ENCODE data around the gene USP13. TPM values are rescaled to one million over a fixed set of nuclear protein-coding genes. Genes with fewer than 3 reads are reported as not detected.

USP13 gene
- total and polyA plus RNA-seq, 2 of the 13 experiments (the other 11 are each of a cell fraction or from before 2014, with no cell fraction given) = 15.9 to 36.7 TPM

GRCh38 chr3:179739816-179740594 lies 87.2 kb downstream of the USP13 start (continued):
- TF ChIP-seq ZBTB39 (CRISPR knock-in tag; IDR thresholded peaks at IDR 0.05) = 0 out of 2 replicates have a peak, but pooled peaks have one; percentile 77
- no peak for TF ChIP-seq ISX (CRISPR knock-in tag; conservative IDR thresholded peaks at IDR 0.05)
- no peak for TF ChIP-seq CBFB (CRISPR knock-in tag; IDR thresholded peaks at IDR 0.05)
- TF ChIP-seq NAIF1 (CRISPR knock-in tag; IDR thresholded peaks at IDR 0.05; ENCODE audit: borderline replicate concordance) = no peak
- TF ChIP-seq ZNF652 (CRISPR knock-in tag; IDR thresholded peaks at IDR 0.05; ENCODE audit: borderline replicate concordance, low read depth) = no peak
- TF ChIP-seq RBAK (CRISPR knock-in tag; IDR thresholded peaks at IDR 0.05) = 0 out of 2 replicates have a peak, but pooled peaks have one; percentile 25
- no peak for TF ChIP-seq CHD2 (IDR thresholded peaks at IDR 0.05; ENCODE audit: low read depth, low read length)
- TF ChIP-seq SALL1 (CRISPR knock-in tag; IDR thresholded peaks at IDR 0.05) = peak; percentile 72
- no peak for TF ChIP-seq POGK (CRISPR knock-in tag; conservative IDR thresholded peaks at IDR 0.05)
- no peak for TF ChIP-seq STAT5B (CRISPR knock-in tag; IDR thresholded peaks at IDR 0.05)
- TF ChIP-seq GABPB1 (CRISPR knock-in tag; IDR thresholded peaks at IDR 0.05) = peak; percentile 25; the same call in 1 of the 2 replicates
- TF ChIP-seq, protein P1, sequence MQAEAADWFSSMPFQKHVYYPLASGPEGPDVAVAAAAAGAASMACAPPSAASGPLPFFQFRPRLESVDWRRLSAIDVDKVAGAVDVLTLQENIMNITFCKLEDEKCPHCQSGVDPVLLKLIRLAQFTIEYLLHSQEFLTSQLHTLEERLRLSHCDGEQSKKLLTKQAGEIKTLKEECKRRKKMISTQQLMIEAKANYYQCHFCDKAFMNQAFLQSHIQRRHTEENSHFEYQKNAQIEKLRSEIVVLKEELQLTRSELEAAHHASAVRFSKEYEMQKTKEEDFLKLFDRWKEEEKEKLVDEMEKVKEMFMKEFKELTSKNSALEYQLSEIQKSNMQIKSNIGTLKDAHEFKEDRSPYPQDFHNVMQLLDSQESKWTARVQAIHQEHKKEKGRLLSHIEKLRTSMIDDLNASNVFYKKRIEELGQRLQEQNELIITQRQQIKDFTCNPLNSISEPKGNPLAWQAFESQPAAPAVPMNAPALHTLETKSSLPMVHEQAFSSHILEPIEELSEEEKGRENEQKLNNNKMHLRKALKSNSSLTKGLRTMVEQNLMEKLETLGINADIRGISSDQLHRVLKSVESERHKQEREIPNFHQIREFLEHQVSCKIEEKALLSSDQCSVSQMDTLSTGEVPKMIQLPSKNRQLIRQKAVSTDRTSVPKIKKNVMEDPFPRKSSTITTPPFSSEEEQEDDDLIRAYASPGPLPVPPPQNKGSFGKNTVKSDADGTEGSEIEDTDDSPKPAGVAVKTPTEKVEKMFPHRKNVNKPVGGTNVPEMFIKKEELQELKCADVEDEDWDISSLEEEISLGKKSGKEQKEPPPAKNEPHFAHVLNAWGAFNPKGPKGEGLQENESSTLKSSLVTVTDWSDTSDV (CRISPR knock-in tag; IDR thresholded peaks at IDR 0.05) = no peak
- TF ChIP-seq, protein P2, sequence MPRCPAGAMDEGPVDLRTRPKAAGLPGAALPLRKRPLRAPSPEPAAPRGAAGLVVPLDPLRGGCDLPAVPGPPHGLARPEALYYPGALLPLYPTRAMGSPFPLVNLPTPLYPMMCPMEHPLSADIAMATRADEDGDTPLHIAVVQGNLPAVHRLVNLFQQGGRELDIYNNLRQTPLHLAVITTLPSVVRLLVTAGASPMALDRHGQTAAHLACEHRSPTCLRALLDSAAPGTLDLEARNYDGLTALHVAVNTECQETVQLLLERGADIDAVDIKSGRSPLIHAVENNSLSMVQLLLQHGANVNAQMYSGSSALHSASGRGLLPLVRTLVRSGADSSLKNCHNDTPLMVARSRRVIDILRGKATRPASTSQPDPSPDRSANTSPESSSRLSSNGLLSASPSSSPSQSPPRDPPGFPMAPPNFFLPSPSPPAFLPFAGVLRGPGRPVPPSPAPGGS (CRISPR knock-in tag; IDR thresholded peaks at IDR 0.05) = no peak
- peak; percentile 43; the same call in 1 of the 2 replicates for TF ChIP-seq HHEX (CRISPR knock-in tag; IDR thresholded peaks at IDR 0.05)
- TF ChIP-seq ZNF12 (CRISPR knock-in tag; IDR thresholded peaks at IDR 0.05) = 0 out of 2 replicates have a peak, but pooled peaks have one; percentile 40
- TF ChIP-seq, protein P3, sequence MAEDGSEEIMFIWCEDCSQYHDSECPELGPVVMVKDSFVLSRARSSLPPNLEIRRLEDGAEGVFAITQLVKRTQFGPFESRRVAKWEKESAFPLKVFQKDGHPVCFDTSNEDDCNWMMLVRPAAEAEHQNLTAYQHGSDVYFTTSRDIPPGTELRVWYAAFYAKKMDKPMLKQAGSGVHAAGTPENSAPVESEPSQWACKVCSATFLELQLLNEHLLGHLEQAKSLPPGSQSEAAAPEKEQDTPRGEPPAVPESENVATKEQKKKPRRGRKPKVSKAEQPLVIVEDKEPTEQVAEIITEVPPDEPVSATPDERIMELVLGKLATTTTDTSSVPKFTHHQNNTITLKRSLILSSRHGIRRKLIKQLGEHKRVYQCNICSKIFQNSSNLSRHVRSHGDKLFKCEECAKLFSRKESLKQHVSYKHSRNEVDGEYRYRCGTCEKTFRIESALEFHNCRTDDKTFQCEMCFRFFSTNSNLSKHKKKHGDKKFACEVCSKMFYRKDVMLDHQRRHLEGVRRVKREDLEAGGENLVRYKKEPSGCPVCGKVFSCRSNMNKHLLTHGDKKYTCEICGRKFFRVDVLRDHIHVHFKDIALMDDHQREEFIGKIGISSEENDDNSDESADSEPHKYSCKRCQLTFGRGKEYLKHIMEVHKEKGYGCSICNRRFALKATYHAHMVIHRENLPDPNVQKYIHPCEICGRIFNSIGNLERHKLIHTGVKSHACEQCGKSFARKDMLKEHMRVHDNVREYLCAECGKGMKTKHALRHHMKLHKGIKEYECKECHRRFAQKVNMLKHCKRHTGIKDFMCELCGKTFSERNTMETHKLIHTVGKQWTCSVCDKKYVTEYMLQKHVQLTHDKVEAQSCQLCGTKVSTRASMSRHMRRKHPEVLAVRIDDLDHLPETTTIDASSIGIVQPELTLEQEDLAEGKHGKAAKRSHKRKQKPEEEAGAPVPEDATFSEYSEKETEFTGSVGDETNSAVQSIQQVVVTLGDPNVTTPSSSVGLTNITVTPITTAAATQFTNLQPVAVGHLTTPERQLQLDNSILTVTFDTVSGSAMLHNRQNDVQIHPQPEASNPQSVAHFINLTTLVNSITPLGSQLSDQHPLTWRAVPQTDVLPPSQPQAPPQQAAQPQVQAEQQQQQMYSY (CRISPR knock-in tag; IDR thresholded peaks at IDR 0.05) = no peak
- TF ChIP-seq ZNF431 (CRISPR knock-in tag; IDR thresholded peaks at IDR 0.05; ENCODE audit: borderline replicate concordance, low read depth) = no peak; the same call in 1 of the 2 replicates

Data from HepG2 (cell line).